ENCODE measurements around the gene SNX11.

SNX11 gene

DNA sequence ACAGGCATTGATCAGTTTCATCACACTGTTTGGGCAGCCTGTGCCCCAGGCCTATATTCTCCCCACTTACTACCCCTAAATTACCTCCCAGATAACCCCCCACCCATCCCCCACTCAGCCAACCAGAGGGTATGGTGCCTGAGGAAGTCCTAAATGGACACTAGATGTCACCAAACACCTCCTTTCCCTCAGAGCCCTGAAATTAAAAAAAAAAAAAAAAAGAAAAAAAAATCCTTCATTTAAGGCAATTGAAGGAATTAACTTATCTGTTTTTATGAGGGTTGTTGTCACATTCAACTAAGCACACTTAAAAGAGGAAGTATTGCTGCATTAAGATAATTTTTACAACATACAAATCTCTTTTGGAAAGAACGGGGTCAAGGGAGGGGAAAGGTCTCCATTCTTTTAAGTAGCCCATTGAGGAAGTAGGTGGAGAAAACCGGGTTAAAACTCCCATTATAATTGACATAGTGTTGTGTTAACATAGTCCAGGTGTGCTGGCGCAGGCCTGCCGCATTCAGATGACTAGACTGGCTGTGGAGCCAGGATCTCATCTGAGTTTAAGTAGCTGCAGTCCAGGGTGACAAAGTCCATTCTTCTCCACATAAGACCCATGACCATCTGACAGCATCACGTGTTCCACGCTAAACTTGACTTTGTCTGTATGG, 46.3 kb downstream of the SNX11 start:
- DNase-seq (no peak), ATAC-seq (replicated peaks) (peak in 1 of 2 donors; percentile 41)
- Mint-ChIP-seq H3K4me3 (no peak overlapping the region), H3K27me3 (no peaks in the 10 kb centered on the region), H3K4me1 (peaks cover 0 to 1% of the 10 kb centered on the region in 2 donors), H3K9me3 (no peaks in the 10 kb centered on the region), H3K27ac (no peak overlapping the region), H3K36me3 (peaks cover 11 to 34% of the 10 kb centered on the region in 2 donors)

GRCh38 chr17:48155889-48156611, 48.5 kb downstream of the SNX11 start:
- H3K27me3 Mint-ChIP-seq = no peaks in the 10 kb centered on the region
- no peak overlapping the region for H3K4me3 Mint-ChIP-seq
- DNase-seq = no peak
- peaks cover 11 to 21% of the 10 kb centered on the region in 2 donors for H3K36me3 Mint-ChIP-seq
- H3K27ac Mint-ChIP-seq = no peak overlapping the region
- no peak for ATAC-seq (replicated peaks)
- peaks cover 0 to 1% of the 10 kb centered on the region in 2 donors for H3K4me1 Mint-ChIP-seq
- no peaks in the 10 kb centered on the region for H3K9me3 Mint-ChIP-seq

DNA sequence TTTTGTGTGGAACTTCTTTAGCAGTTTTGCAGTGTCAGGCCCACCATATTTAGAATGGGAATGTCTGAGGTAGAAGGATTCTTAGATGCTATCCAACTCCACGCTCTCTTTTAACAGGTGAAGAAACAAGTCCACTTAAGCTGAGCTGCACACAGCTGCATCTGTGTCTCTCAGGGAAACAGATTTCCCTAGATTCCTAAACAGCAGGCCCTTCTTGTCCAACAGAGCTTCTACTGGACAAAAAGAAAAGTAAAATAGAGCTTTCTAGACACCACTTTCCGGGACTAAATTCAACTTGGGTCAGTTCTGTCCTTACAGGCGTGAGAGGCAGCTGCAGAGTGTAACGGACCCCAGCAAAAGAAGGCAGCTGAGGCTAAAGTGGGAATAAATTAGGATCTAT, 51.7 kb downstream of the SNX11 start:
- Mint-ChIP-seq H3K27me3 (no peaks in the 10 kb centered on the region), H3K9me3 (no peaks in the 10 kb centered on the region)

GRCh38 chr17:48160177-48161081, 52.9 kb downstream of the SNX11 start:
- no peak for DNase-seq
- Mint-ChIP-seq H3K27me3 (no peaks in the 10 kb centered on the region), H3K9me3 (no peaks in the 10 kb centered on the region), H3K4me1 (no peaks in the 10 kb centered on the region), H3K27ac (no peak overlapping the region), H3K36me3 (peaks cover 8 to 14% of the 10 kb centered on the region in 2 donors), H3K4me3 (no peak overlapping the region)
- ATAC-seq (replicated peaks) = no peak

More for the DNA sequence above, 51.7 kb downstream of the SNX11 start:
- Mint-ChIP-seq H3K4me1 (no peaks in the 10 kb centered on the region), H3K36me3 (peaks cover 10 to 17% of the 10 kb centered on the region in 2 donors), H3K27ac (no peak overlapping the region), H3K4me3 (no peak overlapping the region)
- ATAC-seq (replicated peaks) = no peak
- no peak for DNase-seq

DNA sequence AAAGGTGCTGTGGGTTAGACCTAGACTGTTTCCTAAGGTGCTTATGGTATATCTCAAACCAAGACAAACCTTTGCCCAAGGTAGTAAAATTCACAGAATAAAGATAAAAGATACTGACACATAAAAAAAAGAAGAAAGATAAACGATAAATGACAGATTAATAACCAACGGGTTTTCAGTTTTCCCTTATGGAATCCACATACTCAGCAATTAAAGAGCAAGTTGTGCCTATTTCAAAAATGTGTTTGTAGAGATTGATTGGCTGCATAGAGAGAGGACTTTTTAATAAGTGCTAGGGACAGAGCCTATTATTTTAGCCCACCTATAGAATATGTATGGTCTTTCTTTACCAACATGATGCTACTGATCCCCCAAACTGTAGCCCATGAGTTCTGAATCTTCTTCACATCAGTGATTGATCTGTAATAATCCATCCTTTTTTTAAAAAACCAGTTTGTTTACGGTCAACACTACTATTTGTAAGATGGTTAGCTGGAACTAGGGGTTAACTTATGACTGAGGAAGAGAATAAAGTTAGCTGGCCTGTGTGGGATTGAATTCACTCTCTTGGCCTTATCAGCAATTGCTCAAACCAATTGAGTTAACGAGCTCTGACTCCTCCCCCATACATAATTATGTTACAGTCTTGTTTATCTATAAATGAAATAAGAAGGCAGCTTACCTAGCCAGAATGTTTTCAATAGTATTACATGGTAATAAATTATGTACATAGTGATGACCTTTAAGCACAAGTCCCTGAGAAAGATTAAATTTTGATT, 53.8 kb downstream of the SNX11 start:
- no peaks in the 10 kb centered on the region for H3K27me3 Mint-ChIP-seq

DNA sequence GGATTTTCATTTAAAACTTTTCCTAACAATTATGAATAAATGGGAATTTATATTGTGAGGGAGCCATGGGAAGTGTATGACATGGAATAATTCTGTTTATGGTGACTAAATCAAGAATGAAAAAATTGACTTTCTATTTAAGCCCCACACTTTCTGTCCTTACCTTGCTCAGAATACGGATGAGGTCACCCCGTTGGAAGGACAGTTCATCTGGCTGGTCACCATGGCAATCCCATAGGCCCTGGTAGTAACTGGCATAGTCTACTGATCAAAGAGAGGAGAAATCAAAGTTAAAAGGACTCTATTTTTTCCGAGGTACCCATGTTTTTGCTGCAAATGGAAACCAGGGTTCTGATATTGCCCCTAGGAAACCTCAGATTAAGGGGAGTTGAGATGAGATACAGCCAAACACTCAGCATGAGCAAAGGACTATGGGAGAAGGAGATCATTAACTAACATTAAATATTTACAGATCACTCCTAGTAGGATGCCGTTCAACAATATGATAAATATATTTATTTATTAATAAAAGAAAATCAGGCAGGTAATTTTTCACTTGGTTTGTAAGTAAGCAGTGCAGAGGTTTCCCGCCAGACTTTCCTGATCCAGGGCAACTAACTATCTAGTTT, 54.9 kb downstream of the SNX11 start:
- H3K27ac Mint-ChIP-seq = no peak overlapping the region
- ATAC-seq (replicated peaks) (no peak), DNase-seq (no peak)
- H3K27me3 Mint-ChIP-seq = no peaks in the 10 kb centered on the region
- no peaks in the 10 kb centered on the region for H3K9me3 Mint-ChIP-seq
- H3K4me3 Mint-ChIP-seq = no peak overlapping the region
- H3K36me3 Mint-ChIP-seq = peaks cover 0 to 7% of the 10 kb centered on the region in 2 donors
- H3K4me1 Mint-ChIP-seq = no peaks in the 10 kb centered on the region

More for the DNA sequence above, 53.8 kb downstream of the SNX11 start:
- ATAC-seq (replicated peaks) = no peak
- H3K4me3 Mint-ChIP-seq = no peak overlapping the region
- no peaks in the 10 kb centered on the region for H3K9me3 Mint-ChIP-seq
- peaks cover 4 to 10% of the 10 kb centered on the region in 2 donors for H3K36me3 Mint-ChIP-seq
- DNase-seq = no peak
- no peaks in the 10 kb centered on the region for H3K4me1 Mint-ChIP-seq
- H3K27ac Mint-ChIP-seq = no peak overlapping the region

DNA sequence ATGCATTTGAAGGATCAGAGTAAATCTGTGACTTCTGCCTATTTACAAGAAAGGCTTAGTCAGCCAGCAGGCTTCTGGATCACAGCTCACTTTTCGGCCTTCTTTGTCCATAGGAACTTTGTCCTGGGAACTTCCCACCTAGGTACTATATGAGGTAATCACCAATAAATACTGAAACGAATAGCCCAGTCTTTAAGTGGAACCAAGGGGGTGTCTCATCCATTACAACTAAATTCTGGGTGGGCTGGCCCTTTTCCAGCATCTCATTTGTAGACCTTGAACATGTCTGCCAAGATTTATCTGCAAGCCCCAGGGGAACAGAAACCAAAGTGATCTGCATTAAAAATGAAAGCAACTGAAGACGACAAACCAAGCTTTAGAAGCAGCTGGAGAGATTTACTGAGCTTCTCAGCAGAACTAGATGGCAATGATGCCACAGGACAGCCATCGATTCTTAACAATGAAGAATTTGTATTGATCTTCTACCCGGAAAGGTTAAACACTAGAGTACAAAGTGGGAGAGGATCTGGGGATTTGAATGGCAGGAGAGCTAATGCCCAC, 55.5 kb downstream of the SNX11 start:
- no peak overlapping the region for H3K4me3 Mint-ChIP-seq
- peaks cover 0 to 7% of the 10 kb centered on the region in 2 donors for H3K36me3 Mint-ChIP-seq
- no peaks in the 10 kb centered on the region for H3K27me3 Mint-ChIP-seq

GRCh38 chr17:48163809-48164208, 56.2 kb downstream of the SNX11 start:
- H3K4me1 Mint-ChIP-seq = no peaks in the 10 kb centered on the region
- H3K27me3 Mint-ChIP-seq = no peaks in the 10 kb centered on the region
- no peak overlapping the region for H3K27ac Mint-ChIP-seq
- H3K9me3 Mint-ChIP-seq = no peaks in the 10 kb centered on the region
- ATAC-seq (replicated peaks) = no peak
- no peak overlapping the region for H3K4me3 Mint-ChIP-seq
- DNase-seq = no peak
- peaks cover 0 to 8% of the 10 kb centered on the region in 2 donors for H3K36me3 Mint-ChIP-seq

More for the DNA sequence above, 55.5 kb downstream of the SNX11 start:
- no peak for ATAC-seq (replicated peaks)
- Mint-ChIP-seq H3K27ac (no peak overlapping the region), H3K4me1 (no peaks in the 10 kb centered on the region), H3K9me3 (no peaks in the 10 kb centered on the region)
- DNase-seq = no peak

DNA sequence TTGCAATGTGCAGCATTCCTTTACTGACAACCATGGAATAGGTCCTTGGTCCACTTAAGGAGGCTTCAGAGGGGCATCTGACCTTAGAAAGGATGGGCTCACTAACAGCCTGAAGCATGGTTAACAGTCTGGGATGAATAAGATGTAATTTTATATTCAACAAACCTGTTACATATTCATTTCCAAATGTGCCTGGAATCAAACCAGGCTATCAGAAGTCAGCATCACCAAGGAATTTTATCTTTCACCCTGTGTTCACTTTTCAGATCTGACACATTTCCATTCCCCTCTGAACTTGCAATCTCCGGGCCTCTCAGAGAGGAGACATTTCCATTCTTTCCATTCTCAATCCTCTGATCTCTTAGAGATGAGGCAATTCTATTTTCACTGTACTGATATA, 62.4 kb downstream of the SNX11 start:
- Mint-ChIP-seq H3K9me3 (no peaks in the 10 kb centered on the region), H3K27me3 (no peaks in the 10 kb centered on the region), H3K4me3 (no peak overlapping the region), H3K27ac (no peak overlapping the region), H3K36me3 (peaks cover 16 to 21% of the 10 kb centered on the region in 2 donors), H3K4me1 (peaks cover 2% of the 10 kb centered on the region in 2 donors)
- DNase-seq = no peak
- ATAC-seq (replicated peaks) = no peak

All from stimulated activated naive B cell treated with anti-CD40 and anti-IgM and Interleukin-4, amounts not matched to agents 10 μg/mL and 1 μg/mL and 100 μg/mL, for 72 hours (primary cell).